GM21381 (cell line): ENCODE measurements around the gene GCLC.

Source experiments
- ATAC-seq: cut with Tn5 transposase; IDR thresholded peaks from one replicate; pipeline ENCODE4 v1.9.1; 2021; ENCODE audit warnings: mild to moderate bottlenecking, moderate library complexity; ENCODE audit not compliant: unreplicated experiment

The GCLC gene

GRCh38 chr6:53527249-53527765, 17.6 kb downstream of the GCLC start:
- no peak for ATAC-seq

- no peak for ATAC-seq
Observed at GRCh38 chr6:53526000-53526399, 18.9 kb downstream of the GCLC start.

GRCh38 chr6:53524455-53524815, 20.5 kb downstream of the GCLC start:
- ATAC-seq, result no peak

GRCh38 chr6:53523511-53524454, 21.1 kb downstream of the GCLC start:
- ATAC-seq, result no peak

GRCh38 chr6:53520320-53520928, 24.5 kb downstream of the GCLC start:
- ATAC-seq, result no peak

GRCh38 chr6:53518862-53519261, 26.0 kb downstream of the GCLC start:
- ATAC-seq, result no peak

GRCh38 chr6:53517021-53517420, 27.9 kb downstream of the GCLC start:
- ATAC-seq, result no peak

- ATAC-seq, result no peak
Observed at GRCh38 chr6:53514677-53515076, 30.2 kb downstream of the GCLC start.

GRCh38 chr6:53513519-53513966, 31.4 kb downstream of the GCLC start:
- no peak for ATAC-seq

GRCh38 chr6:53513056-53513455, 31.8 kb downstream of the GCLC start:
- ATAC-seq, result no peak

GRCh38 chr6:53512626-53513025, 32.3 kb downstream of the GCLC start:
- no peak for ATAC-seq

- ATAC-seq, result no peak
Observed at GRCh38 chr6:53510746-53511145, 34.2 kb downstream of the GCLC start.

GRCh38 chr6:53506872-53507271, 38.0 kb downstream of the GCLC start:
- no peak for ATAC-seq

- ATAC-seq, result no peak
Observed at GRCh38 chr6:53504512-53504911, 40.4 kb downstream of the GCLC start.

GRCh38 chr6:53503060-53503459, 41.8 kb downstream of the GCLC start:
- no peak for ATAC-seq

GRCh38 chr6:53501432-53501831, 43.5 kb downstream of the GCLC start:
- no peak for ATAC-seq

- ATAC-seq, result no peak
Observed at GRCh38 chr6:53500095-53500494, 44.8 kb downstream of the GCLC start.

- ATAC-seq, result no peak
Observed at GRCh38 chr6:53499094-53499493, 45.8 kb downstream of the GCLC start.

- no peak for ATAC-seq
Observed at GRCh38 chr6:53498649-53499048, 46.3 kb downstream of the GCLC start.

GRCh38 chr6:53497905-53498304, 47.0 kb downstream of the GCLC start:
- ATAC-seq, result no peak

- no peak for ATAC-seq
Observed at GRCh38 chr6:53496797-53497375, 48.0 kb downstream of the GCLC start.
